H9 (cell line): Measurements from ENCODE around the gene BTNL3. TPM values are rescaled to one million over a fixed set of nuclear protein-coding genes. Genes with fewer than 3 reads are reported as not detected.
"Not testable (repeated sequence)": the region's sequence is repeated elsewhere in the genome, so short reads cannot be mapped to it uniquely, and the experiment has no call there.

Experiments
- DNase-seq: peaks from one replicate; pipeline ENCODE4 v3.0.0-alpha.2; 2017
- H2AFZ ChIP-seq: one replicate; pipeline ENCODE4 v1.6.1; 2013; ENCODE audit warnings: mild to moderate bottlenecking, low read length, control low read depth, moderate library complexity
- H2AK5ac ChIP-seq: 2 replicates; pipeline ENCODE4 v1.6.1; 2013; ENCODE audit warnings: low read length, control low read depth, mixed read lengths; ENCODE audit not compliant: insufficient read length
- H2BK120ac ChIP-seq: one replicate; pipeline ENCODE4 v1.6.1; 2013; ENCODE audit warnings: low read depth, mild to moderate bottlenecking, low read length, control low read depth, inconsistent platforms; ENCODE audit not compliant: poor library complexity, severe bottlenecking
- H2BK12ac ChIP-seq: 2 replicates; pipeline ENCODE4 v1.6.1; 2013; ENCODE audit warnings: low read length, control low read depth, mixed read lengths, low read depth; ENCODE audit not compliant: insufficient read length
- H2BK15ac ChIP-seq: 2 replicates; pipeline ENCODE4 v1.6.1; 2013; ENCODE audit warnings: low read depth, low read length, control low read depth
- H2BK20ac ChIP-seq: one replicate; pipeline ENCODE4 v1.6.1; 2013; ENCODE audit warnings: low read depth, mild to moderate bottlenecking, low read length, control low read depth, inconsistent platforms; ENCODE audit not compliant: poor library complexity, severe bottlenecking
- H2BK5ac ChIP-seq: 2 replicates; pipeline ENCODE4 v1.6.1; 2013; ENCODE audit warnings: low read length, control low read depth, mixed read lengths; ENCODE audit not compliant: insufficient read length
- H3K14ac ChIP-seq: 2 replicates; pipeline ENCODE4 v1.6.1; 2013; ENCODE audit warnings: low read length, control low read depth; ENCODE audit not compliant: insufficient read depth
- H3K18ac ChIP-seq: 2 replicates; pipeline ENCODE4 v1.6.1; 2013; ENCODE audit warnings: low read depth, mild to moderate bottlenecking, mixed read lengths, low read length, control low read depth; ENCODE audit not compliant: insufficient read length
- H3K23ac ChIP-seq: 2 replicates; pipeline ENCODE4 v1.6.1; 2013; ENCODE audit warnings: low read length, control low read depth, mixed read lengths, low read depth; ENCODE audit not compliant: insufficient read length
- H3K23me2 ChIP-seq: 2 replicates; pipeline ENCODE4 v1.6.1; 2013; ENCODE audit warnings: low read depth, mild to moderate bottlenecking, mixed read lengths, low read length, control low read depth; ENCODE audit not compliant: insufficient read length, poor library complexity, severe bottlenecking
- H3K27ac ChIP-seq: 2 replicates; pipeline ENCODE4 v1.5.1; 2013; ENCODE audit warnings: low read length, control low read depth, mixed read lengths, low read depth; ENCODE audit not compliant: insufficient read length
- H3K27me3 ChIP-seq: 2 replicates; pipeline ENCODE4 v1.6.1; 2013; ENCODE audit warnings: low read length, control low read depth, inconsistent platforms; ENCODE audit not compliant: insufficient read depth
- H3K4ac ChIP-seq: 2 replicates; pipeline ENCODE4 v1.6.1; 2013; ENCODE audit warnings: low read depth, mild to moderate bottlenecking, control low read depth, inconsistent platforms, low read length, moderate library complexity
- H3K4me1 ChIP-seq: 2 replicates; pipeline ENCODE4 v1.6.1; 2013; ENCODE audit warnings: low read length, control low read depth, inconsistent platforms; ENCODE audit not compliant: insufficient read depth
- H3K4me2 ChIP-seq: 2 replicates; pipeline ENCODE4 v1.6.1; 2013; ENCODE audit warnings: low read length, control low read depth, mixed read lengths; ENCODE audit not compliant: insufficient read length, insufficient read depth
- H3K56ac ChIP-seq: 2 replicates; pipeline ENCODE4 v1.6.1; 2013; ENCODE audit warnings: low read depth, mild to moderate bottlenecking, mixed read lengths, low read length, control low read depth; ENCODE audit not compliant: insufficient read length
- H3K79me1 ChIP-seq: 2 replicates; pipeline ENCODE4 v1.6.1; 2013; ENCODE audit warnings: low read depth, mild to moderate bottlenecking, moderate library complexity, low read length, control low read depth, inconsistent platforms; ENCODE audit not compliant: insufficient read depth, poor library complexity, severe bottlenecking
- H3K79me2 ChIP-seq: 2 replicates; pipeline ENCODE4 v1.6.1; 2013; ENCODE audit warnings: low read length, control low read depth, inconsistent platforms; ENCODE audit not compliant: insufficient read depth
- H3K9ac ChIP-seq: 2 replicates; pipeline ENCODE4 v1.6.1; 2013; ENCODE audit warnings: low read length, control low read depth, mixed read lengths; ENCODE audit not compliant: insufficient read length; ENCODE audit errors: extremely low read depth
- H3K9me3 ChIP-seq: one replicate; pipeline ENCODE4 v1.6.1; 2013; ENCODE audit warnings: low read depth, low read length, inconsistent platforms; ENCODE audit not compliant: control insufficient read depth
- H3T11ph ChIP-seq: one replicate; pipeline ENCODE4 v1.6.1; 2013; ENCODE audit warnings: mild to moderate bottlenecking, low read length, control low read depth, inconsistent platforms
- H4K20me1 ChIP-seq: one replicate; pipeline ENCODE4 v1.6.1; 2013; ENCODE audit not compliant: control insufficient read depth, insufficient read length, insufficient read depth
- H4K5ac ChIP-seq: 2 replicates; pipeline ENCODE4 v1.6.1; 2013; ENCODE audit warnings: low read depth, mild to moderate bottlenecking, mixed read lengths, low read length, control low read depth; ENCODE audit not compliant: insufficient read length
- H4K8ac ChIP-seq: replicated peaks from 2 replicates; pipeline ENCODE4 v1.6.1; 2013; ENCODE audit warnings: low read length, control low read depth, mixed read lengths, low read depth; ENCODE audit not compliant: insufficient read length
- H4K91ac ChIP-seq: 2 replicates; pipeline ENCODE4 v1.6.1; 2013; ENCODE audit warnings: low read depth, mild to moderate bottlenecking, moderate library complexity, mixed read lengths, low read length, control low read depth; ENCODE audit not compliant: insufficient read length
- H3K27ac Mint-ChIP-seq, 3 experiments: 2 replicates in 2 of 3; 3 replicates in 1 of 3; pipeline ENCODE4 v1.8.0; 2020 to 2021; ENCODE audit warnings: mixed read lengths in 3 of 3, mild to moderate bottlenecking in 1 of 3, moderate library complexity in 1 of 3
- H3K27me3 Mint-ChIP-seq: 2 replicates; pipeline ENCODE4 v1.8.0; 2021; ENCODE audit warnings: low read depth, mild to moderate bottlenecking, moderate library complexity, mixed read lengths
- H3K36me3 Mint-ChIP-seq, 3 experiments: 2 replicates in 2 of 3; 3 replicates in 1 of 3; pipeline ENCODE4 v1.8.0; 2020 to 2021; ENCODE audit warnings: low read depth in 3 of 3, mixed read lengths in 3 of 3; ENCODE audit not compliant: insufficient read depth in 1 of 3
- H3K4me1 Mint-ChIP-seq, 2 experiments: 2 replicates each; pipeline ENCODE4 v1.8.0; 2020; ENCODE audit warnings: mixed read lengths in 2 of 2
- H3K4me3 Mint-ChIP-seq, 2 experiments: 2 replicates in 1 of 2; 3 replicates in 1 of 2; pipeline ENCODE4 v1.8.0; 2020 to 2021; ENCODE audit warnings: mild to moderate bottlenecking in 2 of 2, mixed read lengths in 2 of 2, moderate library complexity in 1 of 2
- H3K9me3 Mint-ChIP-seq, 2 experiments: 2 replicates in 1 of 2; 3 replicates in 1 of 2; pipeline ENCODE4 v1.8.0; 2020; ENCODE audit warnings: mild to moderate bottlenecking in 2 of 2, mixed read lengths in 2 of 2, moderate library complexity in 1 of 2
- WGBS: extraction: QIAGEN DNeasy Blood & Tissue Kit; methylation state at CpG from one replicate; pipeline ENCODE4 v1.1.7; 2013; ENCODE audit warnings: missing lambda C conversion rate, low lambda C conversion rate, mixed read lengths; ENCODE audit not compliant: insufficient read length; ENCODE audit errors: extremely low coverage; 5-methylcytosine and 5-hydroxymethylcytosine counted together
- total RNA-seq: library from RNA; stranded (reverse); gene quantifications from 2 replicates; pipeline ENCODE4 v1.2.1, GENCODE V29; 2021

BTNL3 gene
- total RNA-seq, 1 experiment from 2014 or later: not detected

DNA sequence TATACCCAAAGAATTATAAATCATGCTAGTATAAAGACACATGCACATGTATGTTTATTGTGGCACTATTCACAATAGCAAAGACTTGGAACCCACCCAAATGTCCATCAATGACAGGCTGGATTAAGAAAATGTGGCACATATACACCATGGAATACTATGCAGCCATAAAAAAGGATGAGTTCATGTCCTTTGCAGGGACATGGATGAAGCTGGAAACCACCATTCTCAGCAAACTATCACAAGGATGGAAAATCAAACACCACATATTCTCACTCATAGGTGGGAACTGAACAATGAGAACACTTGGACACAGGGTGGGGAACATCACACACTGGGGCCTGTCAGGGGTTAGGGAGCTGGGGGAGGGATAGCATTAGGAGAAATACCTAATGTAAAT is 26.0 kb downstream of the BTNL3 start:
- not testable (repeated sequence) for H4K5ac ChIP-seq, H3K36me3 Mint-ChIP-seq, H3K23ac ChIP-seq, H2AFZ ChIP-seq, H3K9ac ChIP-seq, H3K4me1 Mint-ChIP-seq, H3K27me3 ChIP-seq, H4K8ac ChIP-seq, H2BK15ac ChIP-seq, H3K27ac Mint-ChIP-seq, H2BK120ac ChIP-seq, H2BK20ac ChIP-seq, H3K27ac ChIP-seq, DNase-seq, H3K18ac ChIP-seq, H2BK5ac ChIP-seq, H4K20me1 ChIP-seq, H3K79me2 ChIP-seq, H3T11ph ChIP-seq, H2AK5ac ChIP-seq, H3K23me2 ChIP-seq, H3K4me3 Mint-ChIP-seq, H3K4me2 ChIP-seq, H3K4me1 ChIP-seq, H3K4ac ChIP-seq, H2BK12ac ChIP-seq, H3K56ac ChIP-seq, H4K91ac ChIP-seq, H3K9me3 ChIP-seq, H3K79me1 ChIP-seq, H3K14ac ChIP-seq
- peaks cover 35% of the 10 kb centered on the region for H3K27me3 Mint-ChIP-seq
- peaks cover 3 to 16% of the 10 kb centered on the region in 2 experiments; a peak in 3 of 5 replicates for H3K9me3 Mint-ChIP-seq

DNA sequence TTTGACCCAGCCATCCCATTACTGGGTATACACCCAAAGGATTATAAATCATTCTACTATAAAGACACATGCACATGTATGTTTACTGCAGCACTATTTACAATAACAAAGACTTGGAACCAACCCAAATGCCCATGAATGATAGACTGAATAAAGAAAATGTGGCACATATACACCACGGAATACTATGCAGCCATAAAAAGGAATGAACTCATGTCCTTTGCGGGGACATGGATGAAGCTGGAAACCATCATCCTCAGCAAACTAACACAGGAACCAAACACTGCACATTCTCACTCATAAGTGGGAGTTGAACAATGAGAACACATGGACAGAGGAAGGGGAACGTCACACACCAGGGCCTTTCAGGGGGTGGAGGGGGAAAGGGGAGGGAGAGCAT is 28.8 kb downstream of the BTNL3 start:
- not testable (repeated sequence) for H3K27ac Mint-ChIP-seq, H3K4me1 Mint-ChIP-seq, H3K9me3 ChIP-seq, H3K4ac ChIP-seq, H3K27me3 ChIP-seq, H3K79me2 ChIP-seq, H3K9ac ChIP-seq, H3K14ac ChIP-seq, H2AFZ ChIP-seq, H4K8ac ChIP-seq, H2AK5ac ChIP-seq, H2BK120ac ChIP-seq, H2BK20ac ChIP-seq, H2BK5ac ChIP-seq, H3K4me3 Mint-ChIP-seq, H4K91ac ChIP-seq, H3K27ac ChIP-seq, DNase-seq, H3K79me1 ChIP-seq, H4K20me1 ChIP-seq, H3K18ac ChIP-seq, H3K56ac ChIP-seq, H3T11ph ChIP-seq, H3K23ac ChIP-seq, H3K23me2 ChIP-seq, H3K4me1 ChIP-seq, H3K36me3 Mint-ChIP-seq, H3K4me2 ChIP-seq, H2BK15ac ChIP-seq, H2BK12ac ChIP-seq, H4K5ac ChIP-seq
- Mint-ChIP-seq H3K27me3 (peaks cover 36% of the 10 kb centered on the region), H3K9me3 (peaks cover 14 to 30% of the 10 kb centered on the region in 2 experiments)
- no CpG with 5 or more reads among the region's 3 CpGs for WGBS
